Loucy (cell line): Measurements from ENCODE around the gene KRTAP10-1.

ENCODE experiments used
- H2AFZ ChIP-seq: fragments of 200-600 bp; sonication (generic); 2 replicates; pipeline ENCODE4 v1.6.0; 2016; ENCODE audit warnings: antibody characterized with exemption, mild to moderate bottlenecking, low read length, moderate library complexity
- H3F3A ChIP-seq: fragments of 200-600 bp; 2 replicates; pipeline ENCODE4 v1.6.0; 2016; ENCODE audit warnings: antibody characterized with exemption, low read depth, mild to moderate bottlenecking
- H3K27me3 ChIP-seq: fragments of 200-600 bp; sonication (generic); 2 replicates; pipeline ENCODE4 v1.6.1; 2014; ENCODE audit warnings: low read length, mild to moderate bottlenecking; ENCODE audit not compliant: insufficient read depth, poor library complexity, severe bottlenecking
- H3K36me3 ChIP-seq: fragments of 200-600 bp; sonication (generic); 2 replicates; pipeline ENCODE4 v1.6.1; 2016; ENCODE audit warnings: low read length; ENCODE audit not compliant: insufficient read depth
- H3K4me1 ChIP-seq: fragments of 200-600 bp; sonication (generic); 2 replicates; pipeline ENCODE4 v1.5.1; 2014; ENCODE audit warnings: low read length, mild to moderate bottlenecking; ENCODE audit not compliant: insufficient read depth, poor library complexity, severe bottlenecking
- H3K4me2 ChIP-seq: fragments of 200-600 bp; sonication (generic); 2 replicates; pipeline ENCODE4 v1.6.0; 2014; ENCODE audit warnings: antibody characterized with exemption, low read length, low read depth, mild to moderate bottlenecking; ENCODE audit not compliant: poor library complexity, severe bottlenecking
- H3K4me3 ChIP-seq: fragments of 200-600 bp; sonication (generic); 2 replicates; pipeline ENCODE4 v1.5.1; 2014; ENCODE audit warnings: low read length, mild to moderate bottlenecking, mixed read lengths; ENCODE audit not compliant: poor library complexity, severe bottlenecking
- H3K79me2 ChIP-seq: fragments of 200-600 bp; sonication (generic); 2 replicates; pipeline ENCODE4 v1.6.1; 2014; ENCODE audit warnings: low read length; ENCODE audit not compliant: insufficient read depth
- H3K9ac ChIP-seq: fragments of 200-600 bp; sonication (generic); 2 replicates; pipeline ENCODE4 v1.6.0; 2014; ENCODE audit warnings: mild to moderate bottlenecking, low read depth, low read length, moderate library complexity; ENCODE audit not compliant: poor library complexity, severe bottlenecking
- H3K9me2 ChIP-seq: fragments of 200-600 bp; sonication (generic); replicated peaks from 2 replicates; pipeline ENCODE4 v1.6.1; 2016; ENCODE audit warnings: low read depth, low read length, mixed read lengths
- H3K9me3 ChIP-seq: fragments of 200-600 bp; sonication (generic); 2 replicates; pipeline ENCODE4 v1.6.1; 2014; ENCODE audit warnings: mild to moderate bottlenecking, antibody characterized with exemption, low read length, low read depth; ENCODE audit not compliant: insufficient read depth
- H4K20me1 ChIP-seq: fragments of 200-600 bp; sonication (generic); 2 replicates; pipeline ENCODE4 v1.6.0; 2014; ENCODE audit warnings: antibody characterized with exemption, low read length, mild to moderate bottlenecking; ENCODE audit not compliant: insufficient read depth, poor library complexity, severe bottlenecking
- CTCF ChIP-seq: fragments of 200-600 bp; sonication (generic); conservative IDR thresholded peaks from 2 replicates; pipeline ENCODE4 v1.5.1; 2014; ENCODE audit warnings: mild to moderate bottlenecking, antibody characterized with exemption, low read length
- EZH2phosphoT487 ChIP-seq: fragments of 200-600 bp; IDR thresholded peaks from 2 replicates; pipeline ENCODE4 v1.6.1; 2018; ENCODE audit warnings: antibody characterized with exemption, mild to moderate bottlenecking, moderate library complexity, borderline replicate concordance

The KRTAP10-1 gene

DNA sequence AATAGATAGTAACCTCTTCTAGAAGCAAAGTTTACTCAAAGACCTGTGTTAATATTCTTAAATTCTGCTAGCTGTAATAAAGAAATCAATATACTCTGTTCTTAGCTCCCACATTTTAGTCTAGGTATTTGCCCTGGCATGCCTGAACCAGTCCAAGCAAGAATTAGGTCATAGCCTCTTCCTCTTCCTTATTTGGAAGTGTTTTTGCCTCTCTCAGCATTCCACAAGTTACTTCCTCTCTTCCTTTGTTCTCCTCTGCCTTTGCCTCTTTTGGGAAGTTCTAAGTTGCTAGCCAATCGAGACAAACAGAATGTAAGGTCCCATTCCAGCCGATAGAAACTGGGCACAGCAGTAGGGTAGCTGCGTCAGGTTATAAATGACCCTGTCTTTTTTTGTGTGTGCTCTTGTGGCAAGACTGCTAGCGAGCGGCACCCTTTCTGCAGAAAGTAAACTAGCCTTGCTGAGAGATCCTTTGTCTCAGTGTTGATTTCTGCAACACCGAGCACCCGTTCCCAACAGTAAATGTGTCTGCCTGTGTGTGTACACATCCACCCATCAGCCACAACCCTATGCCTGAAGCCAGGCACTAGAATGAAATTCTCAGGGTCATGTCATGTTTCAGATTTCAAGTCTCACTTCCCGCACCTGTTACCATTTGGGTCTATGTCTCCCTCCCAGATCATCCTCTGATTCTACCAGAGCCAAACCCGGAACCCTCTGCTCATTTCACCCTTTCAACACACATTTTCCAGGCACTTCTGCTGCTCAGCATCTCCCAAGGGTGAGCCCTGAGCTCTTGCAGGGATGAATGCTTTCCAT is 47.2 kb downstream of the KRTAP10-1 start:
- Histone ChIP-seq H4K20me1 (no peaks in the 10 kb centered on the region), H2AFZ (no peak overlapping the region), H3K9ac (no peak overlapping the region), H3K9me2 (no peaks in the 10 kb centered on the region), H3K4me1 (no peaks in the 10 kb centered on the region), H3K27me3 (no peaks in the 10 kb centered on the region), H3F3A (no peaks in the 10 kb centered on the region), H3K4me2 (no peak overlapping the region), H3K79me2 (no peaks in the 10 kb centered on the region), H3K36me3 (no peaks in the 10 kb centered on the region), H3K9me3 (peaks cover 4% of the 10 kb centered on the region; the same call in 1 of the 2 replicates), H3K4me3 (no peak overlapping the region)
- TF ChIP-seq EZH2phosphoT487 (no peak), CTCF (no peak)

DNA sequence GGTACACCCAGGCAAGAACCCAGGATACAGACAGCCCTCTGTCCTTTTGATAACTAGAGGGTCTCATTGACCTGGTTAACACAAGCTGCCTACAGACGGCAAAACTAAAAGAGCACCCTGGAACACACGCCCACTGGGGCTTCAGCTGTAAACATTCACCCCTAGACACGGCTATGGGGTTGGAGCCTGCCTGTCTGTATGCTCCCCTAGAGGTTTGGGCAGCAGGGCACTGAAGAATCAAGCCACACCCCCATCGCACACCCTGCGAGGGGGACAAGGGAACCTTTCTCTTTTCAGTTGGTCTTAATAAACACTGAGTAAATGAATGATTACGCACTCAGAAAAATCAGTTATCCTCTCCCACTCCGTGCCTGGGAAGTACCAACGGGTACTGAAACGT is 49.2 kb downstream of the KRTAP10-1 start:
- no peak for TF ChIP-seq CTCF
- TF ChIP-seq EZH2phosphoT487, result no peak
- Histone ChIP-seq H4K20me1 (no peaks in the 10 kb centered on the region), H3K4me3 (no peak overlapping the region), H3K27me3 (no peaks in the 10 kb centered on the region), H3K79me2 (no peaks in the 10 kb centered on the region), H3F3A (no peaks in the 10 kb centered on the region), H3K36me3 (no peaks in the 10 kb centered on the region), H3K4me1 (no peaks in the 10 kb centered on the region), H3K9ac (no peak overlapping the region), H3K4me2 (no peak overlapping the region), H3K9me3 (peaks cover 4% of the 10 kb centered on the region; the same call in 1 of the 2 replicates), H2AFZ (no peak overlapping the region), H3K9me2 (no peaks in the 10 kb centered on the region)

DNA sequence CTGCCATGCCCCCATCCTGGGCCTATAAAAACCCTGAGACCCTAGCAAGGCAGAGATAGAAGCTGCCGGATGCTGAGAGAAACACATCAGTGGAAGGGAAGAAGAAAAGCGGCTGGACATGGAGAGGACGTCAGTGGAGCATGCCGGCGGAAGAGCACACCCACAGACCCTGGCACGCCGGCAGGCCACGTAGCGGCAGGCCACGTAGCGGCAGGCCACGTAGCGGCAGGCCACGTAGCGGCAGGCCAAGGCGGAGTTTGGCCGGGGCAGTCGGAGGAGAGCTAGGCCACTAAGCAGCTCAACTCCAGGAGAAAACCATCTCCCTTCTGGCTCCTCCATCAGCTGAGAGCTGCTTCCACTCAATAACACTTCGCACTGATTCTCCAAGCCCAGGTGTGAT is 49.6 kb downstream of the KRTAP10-1 start:
- TF ChIP-seq EZH2phosphoT487 (no peak), CTCF (no peak)
- Histone ChIP-seq H4K20me1 (no peaks in the 10 kb centered on the region), H3K9me2 (no peaks in the 10 kb centered on the region), H3K27me3 (no peaks in the 10 kb centered on the region), H3K9me3 (peaks cover 4% of the 10 kb centered on the region; the same call in 1 of the 2 replicates), H3K4me1 (no peaks in the 10 kb centered on the region), H3K9ac (no peak overlapping the region), H3K4me2 (no peak overlapping the region), H3F3A (no peaks in the 10 kb centered on the region), H2AFZ (no peak overlapping the region), H3K79me2 (no peaks in the 10 kb centered on the region), H3K36me3 (no peaks in the 10 kb centered on the region), H3K4me3 (no peak overlapping the region)
